Activated CD8-positive, alpha-beta memory T cell treated with anti-CD3 and anti-CD28 coated beads, Interleukin-2, amount 50 U/mL, for 48 hours (primary cell): ENCODE data around the gene HAGHL.

ENCODE experiments used
- DNase-seq: peaks from one replicate; pipeline ENCODE4 v3.0.0-alpha.2; 2020

Gene HAGHL

DNA sequence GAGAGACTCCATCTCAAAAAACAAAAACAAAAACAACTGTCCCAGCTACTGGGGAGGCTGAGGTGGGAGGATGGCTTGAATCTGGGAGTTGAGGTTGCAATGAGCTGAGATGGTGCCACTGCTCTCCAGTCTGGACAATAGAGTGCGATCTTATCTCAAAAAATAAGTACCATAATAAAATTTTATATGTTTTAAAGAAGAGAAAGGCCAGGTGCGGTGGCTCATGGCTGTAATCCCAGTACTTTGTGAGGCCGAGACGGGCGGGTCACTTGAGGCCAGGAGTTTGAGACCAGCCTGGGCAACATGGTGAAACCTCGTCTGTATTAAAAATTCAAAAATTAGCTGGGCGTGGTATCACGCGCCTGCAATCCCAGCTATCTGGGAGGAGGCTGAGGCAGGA lies 49.9 kb downstream of the HAGHL start:
- DNase-seq: no peak

- no peak for DNase-seq
Observed at GRCh38 chr16:777826-778225, 50.9 kb downstream of the HAGHL start.

DNA sequence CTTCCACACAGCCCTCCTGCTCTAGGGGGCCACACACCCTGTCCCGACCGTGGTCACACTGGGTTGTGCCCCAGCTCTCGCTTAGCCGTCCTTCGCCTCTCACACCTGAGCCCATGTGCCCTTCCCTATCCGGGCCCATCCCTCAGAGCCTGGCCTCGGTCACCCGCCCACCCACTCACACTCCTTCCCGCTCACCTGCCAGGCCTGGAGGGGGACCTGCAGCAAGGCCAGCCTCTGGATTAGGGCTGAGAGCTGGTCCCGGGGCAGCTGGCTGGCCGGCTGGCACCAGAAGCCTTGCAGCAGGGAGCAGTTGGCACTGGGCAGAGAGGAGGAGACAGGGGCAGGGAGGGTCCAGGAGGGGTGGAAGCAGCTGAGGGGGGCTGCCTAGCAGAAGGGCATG lies 51.5 kb downstream of the HAGHL start:
- no peak for DNase-seq

- no peak for DNase-seq
Observed at GRCh38 chr16:778909-779527, 52.1 kb downstream of the HAGHL start.
